ENCODE measurements around the gene GALNT8. TPM values are rescaled to one million over a fixed set of nuclear protein-coding genes. Genes with fewer than 3 reads are reported as not detected.

Gene GALNT8
- total RNA-seq, 1 donor: not detected

DNA sequence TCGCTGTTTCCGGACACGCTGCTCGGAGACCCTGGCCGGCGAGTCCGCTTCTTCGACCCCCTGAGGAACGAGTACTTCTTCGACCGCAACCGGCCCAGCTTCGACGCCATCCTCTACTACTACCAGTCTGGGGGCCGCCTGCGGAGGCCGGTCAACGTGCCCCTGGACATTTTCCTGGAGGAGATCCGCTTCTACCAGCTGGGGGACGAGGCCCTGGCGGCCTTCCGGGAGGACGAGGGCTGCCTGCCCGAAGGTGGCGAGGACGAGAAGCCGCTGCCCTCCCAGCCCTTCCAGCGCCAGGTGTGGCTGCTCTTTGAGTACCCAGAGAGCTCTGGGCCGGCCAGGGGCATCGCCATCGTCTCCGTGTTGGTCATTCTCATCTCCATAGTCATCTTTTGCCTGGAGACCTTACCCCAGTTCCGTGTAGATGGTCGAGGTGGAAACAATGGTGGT, 90.0 kb downstream of the GALNT8 start:
- no peak for DNase-seq (ENCODE audit: insufficient read length, low spot score, missing footprints)
- Histone ChIP-seq H3K27me3 (ENCODE audit: insufficient read depth, low read length) (peaks cover 28% of the 10 kb centered on the region), H4K20me1 (ENCODE audit: insufficient read depth, low read length) (no peaks in the 10 kb centered on the region), H3K4me1 (ENCODE audit: insufficient read depth, low read length) (no peaks in the 10 kb centered on the region), H3K79me2 (ENCODE audit: insufficient read depth, low read length) (no peaks in the 10 kb centered on the region), H3K36me3 (ENCODE audit: insufficient read depth, low read length) (no peaks in the 10 kb centered on the region), H3K4me3 (ENCODE audit: insufficient read depth, low read length) (no peak overlapping the region), H3K9me3 (ENCODE audit: low read depth, low read length) (no peaks in the 10 kb centered on the region), H3K4me2 (ENCODE audit: insufficient read depth, low read length) (no peak overlapping the region), H2AFZ (ENCODE audit: low read length) (no peak overlapping the region), H3K27ac (ENCODE audit: low read depth, low read length) (no peak overlapping the region)
- TF ChIP-seq, protein P1, sequence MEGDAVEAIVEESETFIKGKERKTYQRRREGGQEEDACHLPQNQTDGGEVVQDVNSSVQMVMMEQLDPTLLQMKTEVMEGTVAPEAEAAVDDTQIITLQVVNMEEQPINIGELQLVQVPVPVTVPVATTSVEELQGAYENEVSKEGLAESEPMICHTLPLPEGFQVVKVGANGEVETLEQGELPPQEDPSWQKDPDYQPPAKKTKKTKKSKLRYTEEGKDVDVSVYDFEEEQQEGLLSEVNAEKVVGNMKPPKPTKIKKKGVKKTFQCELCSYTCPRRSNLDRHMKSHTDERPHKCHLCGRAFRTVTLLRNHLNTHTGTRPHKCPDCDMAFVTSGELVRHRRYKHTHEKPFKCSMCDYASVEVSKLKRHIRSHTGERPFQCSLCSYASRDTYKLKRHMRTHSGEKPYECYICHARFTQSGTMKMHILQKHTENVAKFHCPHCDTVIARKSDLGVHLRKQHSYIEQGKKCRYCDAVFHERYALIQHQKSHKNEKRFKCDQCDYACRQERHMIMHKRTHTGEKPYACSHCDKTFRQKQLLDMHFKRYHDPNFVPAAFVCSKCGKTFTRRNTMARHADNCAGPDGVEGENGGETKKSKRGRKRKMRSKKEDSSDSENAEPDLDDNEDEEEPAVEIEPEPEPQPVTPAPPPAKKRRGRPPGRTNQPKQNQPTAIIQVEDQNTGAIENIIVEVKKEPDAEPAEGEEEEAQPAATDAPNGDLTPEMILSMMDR (IDR thresholded peaks at IDR 0.05; ENCODE audit: extremely low read depth, low read depth, low read length): no peak

DNA sequence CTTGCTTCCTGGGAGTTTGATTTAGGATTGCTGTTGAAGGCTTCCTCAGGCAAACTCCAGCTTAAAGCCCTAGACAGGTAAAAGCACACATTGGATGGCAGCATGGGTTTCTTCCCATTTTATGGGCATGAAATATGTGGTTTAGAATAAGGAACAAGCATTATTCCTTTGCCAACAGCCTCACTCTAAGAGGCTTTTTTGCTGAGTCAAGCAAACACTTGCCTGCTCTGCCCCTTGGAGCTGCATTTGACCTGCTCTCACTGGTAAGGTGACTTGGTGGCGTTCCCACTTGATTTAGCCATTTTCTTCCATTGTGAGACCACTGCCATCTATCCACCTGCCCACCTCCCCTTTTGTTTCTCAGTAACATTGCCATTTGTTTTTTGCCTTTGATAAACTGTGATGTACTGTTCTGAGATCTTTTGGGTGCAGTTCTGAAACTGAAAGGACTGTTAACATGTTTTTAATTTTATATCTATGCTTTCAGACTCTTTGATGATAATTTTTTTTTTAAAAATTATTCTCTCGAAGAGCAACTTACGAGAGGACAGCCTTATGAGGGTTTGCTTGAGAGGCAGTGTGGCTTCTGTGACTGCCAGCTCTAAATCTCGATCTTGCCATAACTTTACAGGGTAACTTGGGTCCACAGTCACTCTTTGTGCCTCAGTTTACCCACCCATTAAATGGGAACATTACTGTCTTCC, 92.6 kb downstream of the GALNT8 start:
- Histone ChIP-seq H3K27ac (ENCODE audit: low read depth, low read length) (no peak overlapping the region), H2AFZ (ENCODE audit: low read length) (no peak overlapping the region), H3K4me2 (ENCODE audit: insufficient read depth, low read length) (no peak overlapping the region), H3K4me3 (ENCODE audit: insufficient read depth, low read length) (no peak overlapping the region), H3K36me3 (ENCODE audit: insufficient read depth, low read length) (no peaks in the 10 kb centered on the region), H3K79me2 (ENCODE audit: insufficient read depth, low read length) (no peaks in the 10 kb centered on the region), H3K27me3 (ENCODE audit: insufficient read depth, low read length) (peaks cover 24% of the 10 kb centered on the region), H3K4me1 (ENCODE audit: insufficient read depth, low read length) (no peaks in the 10 kb centered on the region), H3K9me3 (ENCODE audit: low read depth, low read length) (no peaks in the 10 kb centered on the region), H4K20me1 (ENCODE audit: insufficient read depth, low read length) (no peaks in the 10 kb centered on the region)
- no peak for DNase-seq (ENCODE audit: insufficient read length, low spot score, missing footprints)
- TF ChIP-seq, protein P1 (IDR thresholded peaks at IDR 0.05; ENCODE audit: extremely low read depth, low read depth, low read length): no peak

GRCh38 chr12:4813741-4814140, 93.5 kb downstream of the GALNT8 start:
- Histone ChIP-seq H3K9me3 (ENCODE audit: low read depth, low read length) (no peaks in the 10 kb centered on the region), H2AFZ (ENCODE audit: low read length) (no peak overlapping the region), H3K27me3 (ENCODE audit: insufficient read depth, low read length) (peaks cover 17% of the 10 kb centered on the region), H3K4me2 (ENCODE audit: insufficient read depth, low read length) (no peak overlapping the region), H3K27ac (ENCODE audit: low read depth, low read length) (no peak overlapping the region), H3K4me1 (ENCODE audit: insufficient read depth, low read length) (no peaks in the 10 kb centered on the region), H3K36me3 (ENCODE audit: insufficient read depth, low read length) (no peaks in the 10 kb centered on the region), H4K20me1 (ENCODE audit: insufficient read depth, low read length) (no peaks in the 10 kb centered on the region), H3K79me2 (ENCODE audit: insufficient read depth, low read length) (no peaks in the 10 kb centered on the region), H3K4me3 (ENCODE audit: insufficient read depth, low read length) (no peak overlapping the region)
- TF ChIP-seq, protein P1 (IDR thresholded peaks at IDR 0.05; ENCODE audit: extremely low read depth, low read depth, low read length): no peak
- DNase-seq (ENCODE audit: insufficient read length, low spot score, missing footprints): no peak

DNA sequence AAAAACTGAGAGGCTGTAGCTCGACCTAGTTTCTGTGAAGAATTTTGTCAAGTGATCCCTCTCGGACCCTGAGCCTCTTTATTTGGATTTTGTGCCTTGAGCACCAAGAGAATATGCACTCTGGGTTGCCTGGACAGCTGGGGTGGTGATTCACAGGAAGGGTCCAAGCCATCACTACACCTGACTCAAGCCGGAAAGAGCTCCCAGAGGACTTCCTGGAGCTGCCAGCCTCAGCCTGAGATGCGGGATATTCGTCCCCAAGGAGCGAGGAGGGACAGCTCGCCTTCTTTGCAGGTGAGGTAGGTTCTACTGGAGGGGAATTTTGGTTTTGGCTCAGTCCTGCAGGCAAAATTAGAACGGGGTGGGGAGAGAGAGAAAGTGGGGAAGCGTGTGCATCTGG, 94.3 kb downstream of the GALNT8 start:
- peaks cover 11% of the 10 kb centered on the region for H3K27me3 ChIP-seq (ENCODE audit: insufficient read depth, low read length)
- no peak overlapping the region for H3K27ac ChIP-seq (ENCODE audit: low read depth, low read length)
- TF ChIP-seq, protein P1 (IDR thresholded peaks at IDR 0.05; ENCODE audit: extremely low read depth, low read depth, low read length): no peak

More for the DNA sequence above, 94.3 kb downstream of the GALNT8 start:
- Histone ChIP-seq H3K79me2 (ENCODE audit: insufficient read depth, low read length) (no peaks in the 10 kb centered on the region), H3K4me1 (ENCODE audit: insufficient read depth, low read length) (no peaks in the 10 kb centered on the region), H2AFZ (ENCODE audit: low read length) (no peak overlapping the region), H3K36me3 (ENCODE audit: insufficient read depth, low read length) (no peaks in the 10 kb centered on the region), H3K4me3 (ENCODE audit: insufficient read depth, low read length) (no peak overlapping the region), H4K20me1 (ENCODE audit: insufficient read depth, low read length) (no peaks in the 10 kb centered on the region), H3K9me3 (ENCODE audit: low read depth, low read length) (no peaks in the 10 kb centered on the region), H3K4me2 (ENCODE audit: insufficient read depth, low read length) (no peak overlapping the region)
- DNase-seq (ENCODE audit: insufficient read length, low spot score, missing footprints): no peak

Measured in osteoblast (primary cell).